ENCODE measurements around the gene DNALI1. TPM values are rescaled to one million over a fixed set of nuclear protein-coding genes. Genes with fewer than 3 reads are reported as not detected.
"Not testable (repeated sequence)": the region's sequence is repeated elsewhere in the genome, so short reads cannot be mapped to it uniquely, and the experiment has no call there.

The DNALI1 gene
- polyA plus RNA-seq, 1 donor from 2014 or later = 33.5 TPM

DNA sequence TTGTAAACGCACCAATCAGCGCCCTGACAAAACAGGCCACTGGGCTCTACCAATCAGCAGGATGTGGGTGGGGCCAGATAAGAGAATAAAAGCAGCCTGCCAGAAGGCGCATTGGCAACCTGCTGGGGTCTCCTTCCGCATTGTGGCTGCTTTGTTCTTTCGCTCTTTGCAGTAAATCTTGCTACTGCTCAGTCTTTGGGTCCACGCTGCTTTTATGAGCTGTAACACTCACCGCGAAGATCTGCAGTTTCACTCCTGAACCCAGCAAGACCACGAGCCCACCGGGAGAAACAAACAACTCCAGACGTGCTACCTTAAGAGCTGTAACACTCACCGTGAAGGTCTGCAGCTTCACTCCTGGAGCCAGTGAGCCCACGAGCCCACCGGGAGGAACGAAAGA lies 37.8 kb upstream of the DNALI1 start:
- not testable (repeated sequence) for H2AFZ ChIP-seq (ENCODE audit: low read depth, low read length); H4K20me1 ChIP-seq (ENCODE audit: insufficient read depth)

DNA sequence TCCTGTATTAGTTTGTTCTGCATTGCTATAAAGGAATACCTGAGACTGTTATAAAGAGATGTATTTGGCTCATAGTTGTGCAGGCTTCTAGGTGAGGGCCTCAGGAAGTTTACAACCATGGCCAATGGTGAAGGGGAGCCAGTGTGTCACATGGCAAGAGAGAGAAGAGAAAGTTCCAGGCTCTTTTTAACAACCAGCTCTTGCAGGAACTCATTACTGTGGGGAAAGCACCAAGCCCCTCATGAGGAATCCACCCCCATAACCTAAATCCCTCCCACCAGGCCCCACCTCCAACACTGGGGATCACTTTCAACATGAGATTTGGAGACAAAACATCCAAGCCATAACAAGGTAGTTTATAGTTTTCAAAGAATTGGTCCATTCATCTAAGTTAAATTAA lies 37.1 kb upstream of the DNALI1 start:
- H2AFZ ChIP-seq (ENCODE audit: low read depth, low read length) = no peak overlapping the region
- no peaks in the 10 kb centered on the region for H4K20me1 ChIP-seq (ENCODE audit: insufficient read depth)
- H3K9ac ChIP-seq (ENCODE audit: low read length) = no peak overlapping the region
- no peaks in the 10 kb centered on the region for H3K36me3 ChIP-seq (ENCODE audit: insufficient read depth, low read length)
- H3K4me3 ChIP-seq (ENCODE audit: low read length) = no peak overlapping the region
- no peak overlapping the region for H3K27ac ChIP-seq (ENCODE audit: low read length)
- H3K9me3 ChIP-seq (ENCODE audit: low read length) = no peaks in the 10 kb centered on the region
- H3K9me2 ChIP-seq (ENCODE audit: insufficient read depth, low read length) = no peaks in the 10 kb centered on the region
- H3K4me2 ChIP-seq (ENCODE audit: low read length) = no peak overlapping the region
- H3K79me2 ChIP-seq (replicated peaks; ENCODE audit: insufficient read depth, low read length) = no peaks in the 10 kb centered on the region
- TF ChIP-seq RAD21 (conservative IDR thresholded peaks at IDR 0.05) (no peak), POLR2AphosphoS5 (IDR thresholded peaks at IDR 0.05) (no peak), MXI1 (conservative IDR thresholded peaks at IDR 0.05; ENCODE audit: poor library complexity, severe bottlenecking) (no peak), SMC3 (conservative IDR thresholded peaks at IDR 0.05; ENCODE audit: poor library complexity) (no peak), TAF1 (IDR thresholded peaks at IDR 0.05; ENCODE audit: low read depth) (no peak), EP300 (conservative IDR thresholded peaks at IDR 0.05; ENCODE audit: poor library complexity, severe bottlenecking) (no peak), EZH2 (IDR thresholded peaks at IDR 0.05; ENCODE audit: borderline replicate concordance, insufficient read depth, low read length, poor library complexity, severe bottlenecking) (no peak)
- TF ChIP-seq, protein P1, sequence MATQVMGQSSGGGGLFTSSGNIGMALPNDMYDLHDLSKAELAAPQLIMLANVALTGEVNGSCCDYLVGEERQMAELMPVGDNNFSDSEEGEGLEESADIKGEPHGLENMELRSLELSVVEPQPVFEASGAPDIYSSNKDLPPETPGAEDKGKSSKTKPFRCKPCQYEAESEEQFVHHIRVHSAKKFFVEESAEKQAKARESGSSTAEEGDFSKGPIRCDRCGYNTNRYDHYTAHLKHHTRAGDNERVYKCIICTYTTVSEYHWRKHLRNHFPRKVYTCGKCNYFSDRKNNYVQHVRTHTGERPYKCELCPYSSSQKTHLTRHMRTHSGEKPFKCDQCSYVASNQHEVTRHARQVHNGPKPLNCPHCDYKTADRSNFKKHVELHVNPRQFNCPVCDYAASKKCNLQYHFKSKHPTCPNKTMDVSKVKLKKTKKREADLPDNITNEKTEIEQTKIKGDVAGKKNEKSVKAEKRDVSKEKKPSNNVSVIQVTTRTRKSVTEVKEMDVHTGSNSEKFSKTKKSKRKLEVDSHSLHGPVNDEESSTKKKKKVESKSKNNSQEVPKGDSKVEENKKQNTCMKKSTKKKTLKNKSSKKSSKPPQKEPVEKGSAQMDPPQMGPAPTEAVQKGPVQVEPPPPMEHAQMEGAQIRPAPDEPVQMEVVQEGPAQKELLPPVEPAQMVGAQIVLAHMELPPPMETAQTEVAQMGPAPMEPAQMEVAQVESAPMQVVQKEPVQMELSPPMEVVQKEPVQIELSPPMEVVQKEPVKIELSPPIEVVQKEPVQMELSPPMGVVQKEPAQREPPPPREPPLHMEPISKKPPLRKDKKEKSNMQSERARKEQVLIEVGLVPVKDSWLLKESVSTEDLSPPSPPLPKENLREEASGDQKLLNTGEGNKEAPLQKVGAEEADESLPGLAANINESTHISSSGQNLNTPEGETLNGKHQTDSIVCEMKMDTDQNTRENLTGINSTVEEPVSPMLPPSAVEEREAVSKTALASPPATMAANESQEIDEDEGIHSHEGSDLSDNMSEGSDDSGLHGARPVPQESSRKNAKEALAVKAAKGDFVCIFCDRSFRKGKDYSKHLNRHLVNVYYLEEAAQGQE (IDR thresholded peaks at IDR 0.05; ENCODE audit: borderline replicate concordance) = no peak
- TF ChIP-seq, protein P2, sequence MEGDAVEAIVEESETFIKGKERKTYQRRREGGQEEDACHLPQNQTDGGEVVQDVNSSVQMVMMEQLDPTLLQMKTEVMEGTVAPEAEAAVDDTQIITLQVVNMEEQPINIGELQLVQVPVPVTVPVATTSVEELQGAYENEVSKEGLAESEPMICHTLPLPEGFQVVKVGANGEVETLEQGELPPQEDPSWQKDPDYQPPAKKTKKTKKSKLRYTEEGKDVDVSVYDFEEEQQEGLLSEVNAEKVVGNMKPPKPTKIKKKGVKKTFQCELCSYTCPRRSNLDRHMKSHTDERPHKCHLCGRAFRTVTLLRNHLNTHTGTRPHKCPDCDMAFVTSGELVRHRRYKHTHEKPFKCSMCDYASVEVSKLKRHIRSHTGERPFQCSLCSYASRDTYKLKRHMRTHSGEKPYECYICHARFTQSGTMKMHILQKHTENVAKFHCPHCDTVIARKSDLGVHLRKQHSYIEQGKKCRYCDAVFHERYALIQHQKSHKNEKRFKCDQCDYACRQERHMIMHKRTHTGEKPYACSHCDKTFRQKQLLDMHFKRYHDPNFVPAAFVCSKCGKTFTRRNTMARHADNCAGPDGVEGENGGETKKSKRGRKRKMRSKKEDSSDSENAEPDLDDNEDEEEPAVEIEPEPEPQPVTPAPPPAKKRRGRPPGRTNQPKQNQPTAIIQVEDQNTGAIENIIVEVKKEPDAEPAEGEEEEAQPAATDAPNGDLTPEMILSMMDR (IDR thresholded peaks at IDR 0.05; ENCODE audit: poor library complexity, severe bottlenecking) = no peak
- no peaks in the 10 kb centered on the region for H3K27me3 ChIP-seq (ENCODE audit: insufficient read depth, low read depth, low read length)
- no peaks in the 10 kb centered on the region for H3F3A ChIP-seq (ENCODE audit: insufficient read depth, low read length, poor library complexity, severe bottlenecking)

More for the DNA sequence above, 37.8 kb upstream of the DNALI1 start:
- H3K36me3 ChIP-seq (ENCODE audit: insufficient read depth, low read length); H3K4me3 ChIP-seq (ENCODE audit: low read length); H3F3A ChIP-seq (ENCODE audit: insufficient read depth, low read length, poor library complexity, severe bottlenecking); H3K4me2 ChIP-seq (ENCODE audit: low read length); H3K9me2 ChIP-seq (ENCODE audit: insufficient read depth, low read length); H3K27ac ChIP-seq (ENCODE audit: low read length); H3K27me3 ChIP-seq (ENCODE audit: insufficient read depth, low read depth, low read length); H3K9ac ChIP-seq (ENCODE audit: low read length); H3K9me3 ChIP-seq (ENCODE audit: low read length); H3K79me2 ChIP-seq (replicated peaks; ENCODE audit: insufficient read depth, low read length): not testable (repeated sequence)

DNA sequence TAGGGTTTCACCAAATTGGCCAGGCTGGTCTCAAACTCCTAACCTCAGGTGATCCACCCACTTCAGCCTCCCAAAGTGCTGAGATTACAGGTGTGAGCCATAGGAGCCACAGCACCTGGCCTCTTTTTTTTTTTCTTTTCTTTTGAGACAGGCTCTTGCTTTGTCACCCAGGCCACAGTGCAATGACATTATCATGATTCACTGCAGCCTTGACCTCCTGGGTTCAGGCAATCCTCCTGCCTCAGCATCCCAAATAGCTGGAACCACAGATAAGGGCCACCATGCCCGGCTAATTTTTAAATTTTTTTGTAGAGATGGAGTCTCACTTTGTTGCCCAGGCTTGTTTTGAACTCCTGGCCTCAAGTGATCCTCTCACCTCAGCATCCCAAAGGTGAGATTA lies 26.9 kb upstream of the DNALI1 start:
- not testable (repeated sequence) for H2AFZ ChIP-seq (ENCODE audit: low read depth, low read length); H3K36me3 ChIP-seq (ENCODE audit: insufficient read depth, low read length); H3K9me3 ChIP-seq (ENCODE audit: low read length); H3K27ac ChIP-seq (ENCODE audit: low read length); H3K9me2 ChIP-seq (ENCODE audit: insufficient read depth, low read length); H3F3A ChIP-seq (ENCODE audit: insufficient read depth, low read length, poor library complexity, severe bottlenecking); H4K20me1 ChIP-seq (ENCODE audit: insufficient read depth); H3K9ac ChIP-seq (ENCODE audit: low read length); H3K4me3 ChIP-seq (ENCODE audit: low read length); H3K4me2 ChIP-seq (ENCODE audit: low read length); H3K79me2 ChIP-seq (replicated peaks; ENCODE audit: insufficient read depth, low read length); H3K27me3 ChIP-seq (ENCODE audit: insufficient read depth, low read depth, low read length)

DNA sequence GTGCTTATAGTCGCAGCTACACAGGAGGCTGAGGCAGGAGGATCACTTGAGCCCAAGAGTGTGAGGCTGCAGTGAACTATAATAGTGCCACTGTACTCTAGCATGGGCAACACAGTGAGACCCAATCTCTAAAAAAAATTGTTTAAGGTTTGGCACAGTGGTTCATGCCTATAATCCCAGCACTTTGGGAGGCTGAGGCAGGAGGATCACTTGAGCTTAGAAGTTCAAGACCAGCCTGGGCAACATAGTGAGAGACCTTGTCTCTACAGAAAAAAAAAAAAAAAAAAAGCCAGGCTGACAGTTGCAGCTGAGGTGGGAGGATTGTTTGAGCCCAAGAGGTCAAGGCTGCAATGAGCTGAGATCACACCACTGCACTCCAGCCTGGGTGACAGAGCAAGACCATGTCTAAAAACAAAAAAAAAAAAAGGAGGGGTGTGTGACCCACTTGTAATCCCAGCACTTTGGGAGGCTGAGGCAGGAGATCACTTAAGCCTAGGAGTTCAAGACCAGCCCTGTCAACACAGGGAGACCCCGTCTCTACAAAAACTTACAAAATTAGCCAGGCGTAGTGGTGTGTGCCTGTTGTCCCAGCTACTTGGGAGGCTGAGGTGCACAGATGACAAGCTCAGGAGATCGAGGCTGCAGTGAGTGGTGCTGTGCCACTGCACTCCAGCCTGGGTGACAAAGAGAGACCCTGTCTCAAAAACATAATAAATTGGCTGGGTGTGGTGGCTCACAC lies 24.2 kb upstream of the DNALI1 start:
- H4K20me1 ChIP-seq (ENCODE audit: insufficient read depth); H3K79me2 ChIP-seq (replicated peaks; ENCODE audit: insufficient read depth, low read length); H3K27ac ChIP-seq (ENCODE audit: low read length); H3F3A ChIP-seq (ENCODE audit: insufficient read depth, low read length, poor library complexity, severe bottlenecking); H3K4me2 ChIP-seq (ENCODE audit: low read length); H3K9me2 ChIP-seq (ENCODE audit: insufficient read depth, low read length); H3K27me3 ChIP-seq (ENCODE audit: insufficient read depth, low read depth, low read length); H2AFZ ChIP-seq (ENCODE audit: low read depth, low read length); H3K36me3 ChIP-seq (ENCODE audit: insufficient read depth, low read length); H3K9me3 ChIP-seq (ENCODE audit: low read length); H3K9ac ChIP-seq (ENCODE audit: low read length); H3K4me3 ChIP-seq (ENCODE audit: low read length): not testable (repeated sequence)

Measured in neural cell (in vitro differentiated cells).